CD4-positive, alpha-beta T cell treated with Interleukin-4 for 4 hours (primary cell): Measurements from ENCODE around the gene AKIRIN2.
"Not testable (repeated sequence)": the region's sequence is repeated elsewhere in the genome, so short reads cannot be mapped to it uniquely, and the experiment has no call there.

Experiments
- DNase-seq: peaks from one replicate; pipeline ENCODE4 v3.0.0-alpha.2; 2020

The AKIRIN2 gene

GRCh38 chr6:87716928-87717614 lies 15.0 kb upstream of the AKIRIN2 start:
- no peak for DNase-seq

GRCh38 chr6:87714093-87714842 lies 12.2 kb upstream of the AKIRIN2 start:
- no peak for DNase-seq

- DNase-seq = not testable (repeated sequence)
Observed at GRCh38 chr6:87712713-87713112, 10.7 kb upstream of the AKIRIN2 start.

GRCh38 chr6:87710090-87710489 lies 8.1 kb upstream of the AKIRIN2 start:
- DNase-seq = no peak

GRCh38 chr6:87708581-87709427 lies 6.8 kb upstream of the AKIRIN2 start:
- not testable (repeated sequence) for DNase-seq

- no peak for DNase-seq
Observed at GRCh38 chr6:87706187-87706966, 4.3 kb upstream of the AKIRIN2 start.

DNA sequence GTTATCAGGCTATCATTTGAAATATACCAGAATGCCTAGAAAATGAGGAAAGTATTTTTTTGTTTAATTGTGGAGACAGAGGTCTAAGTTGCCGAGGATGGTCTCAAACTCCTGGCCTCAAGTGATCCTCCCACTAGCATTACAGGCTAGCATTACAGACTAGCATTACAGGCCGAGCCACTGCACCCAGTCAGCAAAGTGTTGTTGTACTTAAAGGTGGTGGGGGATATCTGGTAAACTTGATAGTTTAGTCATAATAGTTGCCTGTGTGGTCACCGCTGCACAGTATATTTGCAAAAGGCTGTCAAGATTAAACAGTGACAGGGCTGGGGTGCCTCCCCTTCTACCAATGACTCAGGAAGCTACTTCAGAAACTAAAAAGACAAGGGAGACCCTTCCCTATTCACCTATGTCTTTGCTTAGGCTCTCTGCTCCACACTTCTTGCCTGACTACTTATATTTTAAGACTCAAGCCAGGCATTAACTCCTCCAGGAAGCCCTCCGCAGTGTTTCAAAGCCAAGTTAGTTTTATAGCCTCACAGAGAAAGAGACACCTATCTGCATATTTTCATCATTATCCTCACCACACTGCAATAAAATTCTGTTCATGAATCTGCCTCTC lies 3.1 kb upstream of the AKIRIN2 start:
- DNase-seq = peak; percentile 47

DNA sequence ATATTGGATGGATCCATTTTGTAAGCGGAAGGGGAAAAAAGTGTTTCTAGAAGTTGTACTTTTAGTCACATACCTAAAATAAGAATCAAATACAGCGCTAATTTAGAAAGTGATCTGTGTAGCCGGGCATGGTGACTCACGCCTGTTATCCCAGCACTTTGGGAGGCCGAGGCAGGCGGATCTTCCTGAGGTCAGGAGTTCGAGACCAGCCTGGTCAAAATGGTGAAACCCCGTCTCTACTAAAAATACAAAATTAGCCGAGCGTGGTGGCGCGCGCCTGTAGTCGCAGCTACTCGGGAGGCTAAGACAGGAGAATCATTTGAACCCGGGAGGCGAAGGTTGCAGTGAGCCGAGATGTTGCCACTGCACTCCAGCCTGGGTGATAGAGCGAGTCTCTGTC lies 1.0 kb upstream of the AKIRIN2 start:
- not testable (repeated sequence) for DNase-seq

DNA sequence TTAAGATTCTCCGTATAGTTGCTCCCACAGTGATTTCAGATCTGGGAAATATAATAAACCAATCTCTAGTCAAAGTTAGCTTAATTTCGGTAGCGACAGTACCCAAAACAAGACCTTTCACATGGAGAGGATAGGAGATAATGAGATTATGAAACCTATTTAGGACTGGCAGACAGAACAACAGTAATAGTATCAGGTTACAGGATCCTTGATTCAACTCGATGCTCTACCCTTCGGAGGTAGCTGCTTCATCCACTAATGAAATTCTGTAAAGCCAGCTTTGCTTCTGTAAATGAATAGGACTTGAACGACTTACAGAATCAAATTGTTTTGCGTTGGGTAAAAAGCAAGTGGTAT lies 534 bp upstream of the AKIRIN2 start:
- no peak for DNase-seq

DNA sequence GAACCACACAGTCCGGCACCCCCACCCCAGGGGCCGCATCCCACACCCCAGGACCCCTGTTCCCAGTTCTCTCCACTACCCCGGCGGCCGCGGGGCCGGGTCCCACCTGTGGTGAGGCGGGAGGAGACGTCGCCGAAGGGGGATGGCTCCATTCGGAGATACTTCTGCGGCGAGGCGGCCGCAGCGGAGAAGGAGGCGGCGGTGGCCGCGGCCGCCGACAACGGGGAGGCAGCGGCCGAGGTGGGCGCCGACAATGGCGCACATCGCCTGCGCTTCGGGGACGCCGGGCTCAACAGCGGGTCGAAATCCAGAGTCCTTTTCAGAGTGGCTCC lies 723 bp downstream of the AKIRIN2 start:
- DNase-seq = no peak

GRCh38 chr6:87700397-87701343 lies 1.4 kb downstream of the AKIRIN2 start:
- DNase-seq = peak; percentile 79

- DNase-seq = no peak
Observed at GRCh38 chr6:87699576-87699975, 2.5 kb downstream of the AKIRIN2 start.

DNA sequence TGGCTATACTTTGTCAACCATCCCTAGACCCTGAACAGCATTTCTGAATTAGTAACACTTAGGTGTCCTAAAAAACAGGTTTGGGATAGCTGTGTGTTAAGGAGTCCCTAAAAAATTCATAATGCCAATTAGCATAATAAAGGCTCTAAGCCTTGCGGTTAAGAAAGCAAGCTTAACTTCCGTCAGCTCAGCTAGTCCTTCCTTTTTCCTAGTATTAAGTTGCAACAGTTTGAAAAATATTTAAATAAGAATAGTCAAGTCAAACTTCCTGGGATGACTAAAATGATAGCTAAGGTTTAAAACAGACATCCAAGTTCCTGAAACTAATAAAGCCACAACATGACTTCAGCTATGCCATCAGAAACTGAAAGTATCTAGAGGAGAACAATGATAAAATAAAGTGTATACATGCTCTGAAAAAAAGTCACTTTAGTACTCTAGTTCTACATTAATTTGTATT lies 3.5 kb downstream of the AKIRIN2 start:
- peak; percentile 33 for DNase-seq

DNA sequence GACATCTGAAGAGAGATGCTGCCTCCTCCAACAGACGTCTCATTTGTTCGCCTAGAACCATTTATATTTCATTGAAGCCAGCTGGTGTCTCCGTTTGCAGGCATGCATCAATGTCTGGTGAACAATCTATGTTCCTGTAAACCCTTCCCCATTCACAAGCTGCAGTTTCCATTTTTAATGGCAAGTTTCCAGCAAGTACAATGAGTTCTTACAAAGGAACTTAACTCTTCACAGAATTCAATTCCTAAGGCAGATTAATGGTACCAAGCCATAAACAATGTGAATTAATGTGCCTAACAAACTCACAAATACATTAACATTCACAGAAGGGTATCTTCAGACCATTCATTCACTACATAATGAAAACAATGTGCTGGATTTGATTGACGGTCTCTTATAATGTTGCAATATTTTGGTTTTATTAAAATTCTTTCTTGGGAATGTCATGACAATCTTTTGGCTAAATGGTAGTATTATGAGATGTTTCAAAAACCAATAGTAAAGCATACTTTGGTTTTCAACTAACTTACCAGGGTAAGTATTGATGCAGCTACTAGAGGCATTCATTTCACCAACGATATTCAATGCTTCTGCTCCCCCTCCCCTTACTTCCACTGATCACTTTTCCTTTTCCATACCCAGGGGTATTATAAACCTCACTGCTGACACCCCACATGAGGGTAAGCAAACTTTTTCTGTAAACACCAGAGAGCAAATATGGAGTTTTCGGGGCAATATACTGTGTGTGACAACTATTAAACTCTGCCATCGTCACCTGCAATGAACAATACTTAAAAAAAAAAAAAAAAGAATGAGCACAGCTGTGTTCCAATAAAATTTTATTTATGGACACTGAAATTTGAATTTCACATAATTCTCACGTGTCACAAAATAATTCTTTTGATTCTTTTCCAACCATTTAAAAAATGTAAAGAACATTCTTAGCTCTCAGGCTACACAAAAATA lies 4.2 kb downstream of the AKIRIN2 start:
- DNase-seq = no peak

DNA sequence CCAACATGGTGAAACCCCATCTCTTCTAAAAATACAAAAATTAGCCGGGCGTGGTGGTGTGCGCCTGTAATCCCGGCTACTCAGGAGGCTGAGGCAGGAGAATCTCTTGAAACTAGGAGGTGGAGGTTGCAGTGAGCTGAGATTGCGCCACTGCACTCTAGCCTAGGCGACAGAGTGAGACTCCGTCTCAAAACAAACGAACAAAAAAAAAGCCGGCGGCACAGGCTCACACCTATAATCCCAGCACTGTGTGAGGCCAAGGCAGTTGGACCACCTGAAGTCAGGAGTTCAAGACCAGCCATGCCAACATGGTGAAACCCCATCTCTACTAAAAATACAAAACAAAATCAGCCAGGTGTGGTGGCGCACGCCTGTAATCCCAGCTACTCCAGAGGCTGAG lies 5.2 kb downstream of the AKIRIN2 start:
- not testable (repeated sequence) for DNase-seq

GRCh38 chr6:87692086-87692485 lies 9.9 kb downstream of the AKIRIN2 start:
- no peak for DNase-seq

GRCh38 chr6:87690441-87690840 lies 11.6 kb downstream of the AKIRIN2 start:
- DNase-seq = no peak

DNA sequence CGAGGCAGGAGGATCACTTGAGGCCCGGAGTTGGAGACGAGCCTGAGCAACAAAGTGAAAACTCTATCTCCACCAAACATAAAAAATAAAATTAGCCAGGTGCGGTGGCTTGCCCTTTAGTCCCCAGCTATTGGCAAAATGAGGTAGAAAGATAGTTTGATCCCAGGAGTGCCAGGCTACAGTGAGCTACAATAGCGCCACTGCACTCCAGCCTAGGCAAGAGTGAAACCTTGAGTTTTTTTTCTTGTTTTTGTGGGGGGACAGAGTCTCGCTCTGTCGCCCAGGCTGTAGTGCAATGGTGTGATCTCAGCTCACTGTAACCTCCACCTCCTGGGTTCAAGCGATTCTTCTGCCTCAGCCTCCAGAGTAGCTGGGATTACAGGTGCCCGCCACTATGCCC lies 14.1 kb downstream of the AKIRIN2 start:
- DNase-seq = not testable (repeated sequence)

GRCh38 chr6:87687296-87687695 lies 14.7 kb downstream of the AKIRIN2 start:
- DNase-seq = no peak

GRCh38 chr6:87686636-87687205 lies 15.3 kb downstream of the AKIRIN2 start:
- not testable (repeated sequence) for DNase-seq
